Measurements from ENCODE around the gene SORL1. TPM values are rescaled to one million over a fixed set of nuclear protein-coding genes. Genes with fewer than 3 reads are reported as not detected.

SORL1 gene
- total RNA-seq, 2 experiments from 2014 or later, result 228 to 411 TPM

- H3K9me3 ChIP-seq (ENCODE audit: low read length), result no peaks in the 10 kb centered on the region
- no peak overlapping the region for H2AFZ ChIP-seq (ENCODE audit: low read length)
- no peaks in the 10 kb centered on the region for H3K9me2 ChIP-seq (ENCODE audit: insufficient read depth, low read length)
- no peak overlapping the region for H3K4me3 ChIP-seq (ENCODE audit: low read depth, low read length, poor library complexity, severe bottlenecking)
- no peak for DNase-seq (ENCODE audit: low spot score)
- TF ChIP-seq CTCF (conservative IDR thresholded peaks at IDR 0.05; ENCODE audit: low read length) (no peak), EZH2phosphoT487 (IDR thresholded peaks at IDR 0.05; ENCODE audit: borderline replicate concordance, low read depth, low read length) (no peak)
- POLR2A ChIA-PET, result no interaction called here
- H3K4me1 ChIP-seq (ENCODE audit: insufficient read depth, low read length, poor library complexity, severe bottlenecking), result peaks cover 13% of the 10 kb centered on the region
- H4K20me1 ChIP-seq (ENCODE audit: insufficient read depth, low read length), result no peaks in the 10 kb centered on the region
- H3K4me2 ChIP-seq (ENCODE audit: low read length), result no peak overlapping the region
- H3K79me2 ChIP-seq (ENCODE audit: insufficient read depth, low read depth, low read length), result no peaks in the 10 kb centered on the region
- H3K27ac ChIP-seq (ENCODE audit: low read depth, low read length, poor library complexity, severe bottlenecking), result no peak overlapping the region
- no TSS peak for BruUV-seq (replicated peaks)
- no peaks in the 10 kb centered on the region for H3K36me3 ChIP-seq (ENCODE audit: insufficient read depth, low read length)
- CTCF ChIA-PET (ENCODE audit: unreplicated experiment), result no interaction called here
- intact Hi-C loops (cut with micrococcal nuclease; ENCODE audit: unreplicated experiment), result loop anchor here (2.0 to 5.0 kb wide), 3 partner anchors 265 to 850 kb away; no protein-coding TSS in a partner anchor
Measured at GRCh38 chr11:121657146-121657545, 205.0 kb downstream of the SORL1 start.

GRCh38 chr11:121659811-121660210 is 207.7 kb downstream of the SORL1 start:
- intact Hi-C loops (cut with micrococcal nuclease; ENCODE audit: unreplicated experiment), result loop anchor here (5.0 kb wide), 2 partner anchors 262 to 847 kb away; no protein-coding TSS in a partner anchor
- TF ChIP-seq CTCF (conservative IDR thresholded peaks at IDR 0.05; ENCODE audit: low read length), result no peak
- no peak for TF ChIP-seq EZH2phosphoT487 (IDR thresholded peaks at IDR 0.05; ENCODE audit: borderline replicate concordance, low read depth, low read length)
- H3K4me1 ChIP-seq (ENCODE audit: insufficient read depth, low read length, poor library complexity, severe bottlenecking), result peaks cover 13% of the 10 kb centered on the region
- no peak overlapping the region for H2AFZ ChIP-seq (ENCODE audit: low read length)
- H3K4me2 ChIP-seq (ENCODE audit: low read length), result no peak overlapping the region
- no peaks in the 10 kb centered on the region for H3K9me3 ChIP-seq (ENCODE audit: low read length)
- ChIA-PET CTCF (ENCODE audit: unreplicated experiment) (no interaction called here), POLR2A (no interaction called here)
- no peaks in the 10 kb centered on the region for H3K36me3 ChIP-seq (ENCODE audit: insufficient read depth, low read length)
- no peaks in the 10 kb centered on the region for H3K9me2 ChIP-seq (ENCODE audit: insufficient read depth, low read length)
- no peak overlapping the region for H3K27ac ChIP-seq (ENCODE audit: low read depth, low read length, poor library complexity, severe bottlenecking)
- H4K20me1 ChIP-seq (ENCODE audit: insufficient read depth, low read length), result no peaks in the 10 kb centered on the region
- no peak for DNase-seq (ENCODE audit: low spot score)
- H3K4me3 ChIP-seq (ENCODE audit: low read depth, low read length, poor library complexity, severe bottlenecking), result no peak overlapping the region
- no TSS peak for BruUV-seq (replicated peaks)
- no peaks in the 10 kb centered on the region for H3K79me2 ChIP-seq (ENCODE audit: insufficient read depth, low read depth, low read length)

DNA sequence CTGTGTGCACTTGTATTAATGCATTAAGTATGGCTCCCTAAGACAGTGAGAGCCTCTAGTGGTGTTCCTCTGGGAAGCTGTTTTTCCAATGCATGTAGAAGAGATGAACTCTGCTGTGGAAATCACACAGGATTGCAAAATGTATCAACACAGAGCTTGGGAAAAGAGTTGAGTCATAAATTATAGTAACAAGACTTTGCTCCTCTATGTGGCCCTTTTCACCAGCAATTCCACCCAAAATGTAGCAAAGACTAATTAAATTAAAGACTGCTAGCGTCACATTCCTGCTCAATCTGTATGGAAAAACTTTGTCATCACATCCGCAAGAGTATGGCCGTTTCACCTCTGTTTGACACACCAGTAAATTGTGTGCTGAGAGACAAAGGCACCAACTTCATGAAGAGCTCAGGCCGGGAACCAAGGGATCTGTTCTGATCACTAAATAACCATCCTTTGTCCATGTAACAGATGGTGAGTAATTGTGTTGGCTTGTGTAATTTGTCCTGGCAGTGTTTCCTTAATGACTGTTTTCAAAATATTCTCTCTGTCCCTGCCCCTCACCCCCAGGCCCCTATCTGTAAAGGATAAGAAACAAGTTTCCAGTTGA is 209.9 kb downstream of the SORL1 start:
- no TSS peak for BruUV-seq (replicated peaks)
- ChIA-PET CTCF (ENCODE audit: unreplicated experiment) (no interaction called here), POLR2A (interaction anchor here (0.5 to 0.6 kb wide), 2 partner anchors 99 to 845 kb away, joined by 3 read pairs; no protein-coding TSS in a partner anchor)

More for the DNA sequence above, 209.9 kb downstream of the SORL1 start:
- Histone ChIP-seq H3K9me3 (ENCODE audit: low read length) (no peaks in the 10 kb centered on the region), H3K4me2 (ENCODE audit: low read length) (no peak overlapping the region), H3K27ac (ENCODE audit: low read depth, low read length, poor library complexity, severe bottlenecking) (no peak overlapping the region), H3K36me3 (ENCODE audit: insufficient read depth, low read length) (no peaks in the 10 kb centered on the region), H3K4me3 (ENCODE audit: low read depth, low read length, poor library complexity, severe bottlenecking) (no peak overlapping the region), H3K4me1 (ENCODE audit: insufficient read depth, low read length, poor library complexity, severe bottlenecking) (no peaks in the 10 kb centered on the region), H3K9me2 (ENCODE audit: insufficient read depth, low read length) (no peaks in the 10 kb centered on the region), H3K79me2 (ENCODE audit: insufficient read depth, low read depth, low read length) (no peaks in the 10 kb centered on the region), H4K20me1 (ENCODE audit: insufficient read depth, low read length) (no peaks in the 10 kb centered on the region), H2AFZ (ENCODE audit: low read length) (no peak overlapping the region)
- no peak for TF ChIP-seq CTCF (conservative IDR thresholded peaks at IDR 0.05; ENCODE audit: low read length)
- no peak for TF ChIP-seq EZH2phosphoT487 (IDR thresholded peaks at IDR 0.05; ENCODE audit: borderline replicate concordance, low read depth, low read length)
- DNase-seq (ENCODE audit: low spot score), result no peak
- intact Hi-C loops (cut with micrococcal nuclease; ENCODE audit: unreplicated experiment), result no loop called here

All from OCI-LY7 (cell line).